ENCODE results near the gene KL. TPM values are rescaled to one million over a fixed set of nuclear protein-coding genes. Genes with fewer than 3 reads are reported as not detected.

The KL gene
- total RNA-seq, 1 donor from 2014 or later, result 3.6 TPM

GRCh38 chr13:33081666-33082065 lies 65.4 kb downstream of the KL start:
- DNase-seq (ENCODE audit: extremely low spot score, unreplicated experiment), result no peak
- Mint-ChIP-seq H3K4me3 (no peak overlapping the region), H3K4me1 (ENCODE audit: unreplicated experiment) (peaks cover 9% of the 10 kb centered on the region), H3K9me3 (no peaks in the 10 kb centered on the region), H3K27ac (no peak overlapping the region), H3K36me3 (no peaks in the 10 kb centered on the region), H3K27me3 (peaks cover 9% of the 10 kb centered on the region)
- TF ChIP-seq CTCF (conservative IDR thresholded peaks at IDR 0.05), result no peak

- TF ChIP-seq CTCF (conservative IDR thresholded peaks at IDR 0.05), result no peak
- Mint-ChIP-seq H3K4me3 (no peak overlapping the region), H3K9me3 (no peaks in the 10 kb centered on the region), H3K4me1 (ENCODE audit: unreplicated experiment) (peaks cover 8% of the 10 kb centered on the region), H3K27ac (no peak overlapping the region), H3K36me3 (no peaks in the 10 kb centered on the region), H3K27me3 (peaks cover 9% of the 10 kb centered on the region)
- DNase-seq (ENCODE audit: extremely low spot score, unreplicated experiment), result no peak
Measured at GRCh38 chr13:33083054-33083453, 66.8 kb downstream of the KL start.

- H3K27me3 Mint-ChIP-seq, result peaks cover 9% of the 10 kb centered on the region
- DNase-seq (ENCODE audit: extremely low spot score, unreplicated experiment), result no peak
- no peaks in the 10 kb centered on the region for H3K36me3 Mint-ChIP-seq
- H3K4me1 Mint-ChIP-seq (ENCODE audit: unreplicated experiment), result peaks cover 20% of the 10 kb centered on the region
- H3K4me3 Mint-ChIP-seq, result no peak overlapping the region
- TF ChIP-seq CTCF (conservative IDR thresholded peaks at IDR 0.05), result no peak
- no peaks in the 10 kb centered on the region for H3K9me3 Mint-ChIP-seq
- H3K27ac Mint-ChIP-seq, result no peak overlapping the region
Measured at GRCh38 chr13:33087091-33087490, 70.9 kb downstream of the KL start.

- DNase-seq (ENCODE audit: extremely low spot score, unreplicated experiment), result no peak
- no peak overlapping the region for H3K27ac Mint-ChIP-seq
- H3K27me3 Mint-ChIP-seq, result peaks cover 9% of the 10 kb centered on the region
Measured at GRCh38 chr13:33087790-33088189, 71.6 kb downstream of the KL start.

GRCh38 chr13:33089311-33089710 lies 73.1 kb downstream of the KL start:
- peaks cover 10% of the 10 kb centered on the region for H3K9me3 Mint-ChIP-seq
- H3K4me1 Mint-ChIP-seq (ENCODE audit: unreplicated experiment), result peaks cover 20% of the 10 kb centered on the region
- no peak overlapping the region for H3K27ac Mint-ChIP-seq
- H3K36me3 Mint-ChIP-seq, result no peaks in the 10 kb centered on the region
- H3K27me3 Mint-ChIP-seq, result peaks cover 9% of the 10 kb centered on the region
- no peak overlapping the region for H3K4me3 Mint-ChIP-seq
- no peak for TF ChIP-seq CTCF (conservative IDR thresholded peaks at IDR 0.05)
- no peak for DNase-seq (ENCODE audit: extremely low spot score, unreplicated experiment)

More at GRCh38 chr13:33087790-33088189, 71.6 kb downstream of the KL start:
- H3K4me3 Mint-ChIP-seq, result no peak overlapping the region
- peaks cover 4% of the 10 kb centered on the region for H3K9me3 Mint-ChIP-seq
- no peak for TF ChIP-seq CTCF (conservative IDR thresholded peaks at IDR 0.05)
- H3K36me3 Mint-ChIP-seq, result no peaks in the 10 kb centered on the region
- peaks cover 20% of the 10 kb centered on the region for H3K4me1 Mint-ChIP-seq (ENCODE audit: unreplicated experiment)
